OCI-M2 (cell line): ENCODE data around the gene FDCSP.
"Not testable (repeated sequence)": the region's sequence is repeated elsewhere in the genome, so short reads cannot be mapped to it uniquely, and the experiment has no call there.

ENCODE experiments used
- DNase-seq: peaks from one replicate; lab custom pipeline; 2025; ENCODE audit not compliant: unreplicated experiment; lab: John Stamatoyannopoulos, UW

Gene FDCSP

DNA sequence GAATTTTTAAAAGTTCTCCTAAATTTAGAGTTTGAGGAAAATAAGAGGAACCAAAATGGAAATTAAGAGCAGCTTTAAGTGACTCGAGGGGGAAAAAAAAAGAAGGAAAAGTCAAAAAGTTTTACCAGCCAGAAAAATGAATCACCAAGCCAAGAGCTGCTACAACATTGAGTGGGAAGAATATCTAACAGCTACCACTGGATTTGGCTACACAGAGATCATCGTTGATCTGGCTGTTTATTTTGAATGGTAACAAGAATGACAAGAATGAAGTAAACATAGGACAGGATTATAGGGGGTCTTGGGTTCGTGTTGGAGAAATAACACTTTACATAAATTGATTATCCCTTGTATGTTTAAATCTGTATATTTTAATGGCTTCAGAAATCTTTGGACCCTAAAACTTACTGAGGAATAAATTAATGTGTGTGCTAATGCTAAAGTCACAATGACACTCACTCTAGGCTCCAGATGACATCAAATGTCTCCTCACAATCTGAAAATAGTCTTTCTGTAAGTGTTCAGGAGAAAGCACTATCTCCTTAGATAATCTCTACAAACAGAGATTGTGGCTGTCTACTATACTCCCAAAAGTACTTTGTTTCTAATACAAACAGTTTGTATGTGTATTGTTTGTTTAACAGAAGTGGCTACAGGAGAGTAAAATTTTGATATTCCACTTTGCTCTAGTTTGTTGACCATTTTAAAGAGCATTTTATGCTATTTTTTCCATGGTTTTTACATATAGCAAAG, 13.4 kb downstream of the FDCSP start:
- no peak for DNase-seq

DNA sequence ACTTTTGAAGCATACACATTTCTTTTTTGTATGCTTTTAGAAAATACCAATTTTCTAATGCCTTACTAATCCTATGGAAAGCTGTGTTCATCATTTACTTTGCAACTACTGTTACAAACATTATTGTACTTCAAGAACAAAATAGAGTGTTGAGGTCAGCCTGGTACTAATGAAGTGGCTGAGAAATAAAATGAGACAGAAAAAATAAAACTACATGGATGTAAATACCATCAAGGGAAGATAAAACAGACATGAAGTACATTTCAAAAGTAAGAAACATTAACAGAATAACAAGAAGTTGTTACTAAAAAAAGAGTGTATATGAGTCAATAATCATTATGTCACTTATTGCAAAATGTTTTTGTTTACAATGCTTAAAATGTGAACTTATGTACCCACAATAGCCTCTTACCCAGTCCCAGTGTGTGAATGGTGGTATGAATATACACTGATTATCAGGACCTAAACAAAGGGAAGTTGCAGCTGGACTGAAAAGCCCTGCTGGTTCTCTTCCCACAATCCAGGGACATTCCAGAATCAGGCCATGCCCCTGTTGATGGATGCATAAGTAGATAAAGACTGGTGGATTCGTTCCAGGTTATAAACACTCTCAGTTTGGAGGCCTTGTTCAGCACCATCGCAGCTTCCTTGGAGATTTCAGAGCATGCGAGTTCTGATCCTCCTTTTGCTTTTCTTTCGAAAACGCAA, 14.1 kb downstream of the FDCSP start:
- DNase-seq: no peak

DNA sequence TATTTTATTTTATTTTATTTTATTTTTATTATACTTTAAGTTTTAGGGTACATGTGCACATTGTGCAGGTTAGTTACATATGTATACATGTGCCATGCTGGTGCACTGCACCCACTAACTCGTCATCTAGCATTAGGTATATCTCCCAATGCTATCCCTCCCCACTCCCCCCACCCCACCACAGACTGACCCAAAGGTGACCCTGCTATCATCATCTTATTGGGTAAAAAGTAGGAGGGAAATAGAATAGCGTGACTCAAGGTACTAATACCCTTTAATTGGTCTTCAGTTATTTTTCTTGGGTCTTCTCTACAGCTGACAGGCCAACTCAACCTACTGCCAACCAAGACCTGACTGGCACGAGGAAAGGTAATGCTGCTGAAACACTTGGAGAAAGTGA, 16.4 kb downstream of the FDCSP start, which contains the start of gene CSN3:
CSN3 (plus strand) TSS at position 301 of the 400 bp plus-strand sequence. CDS start 2,223 bp downstream, outside the sequence.
- not testable (repeated sequence) for DNase-seq

DNA sequence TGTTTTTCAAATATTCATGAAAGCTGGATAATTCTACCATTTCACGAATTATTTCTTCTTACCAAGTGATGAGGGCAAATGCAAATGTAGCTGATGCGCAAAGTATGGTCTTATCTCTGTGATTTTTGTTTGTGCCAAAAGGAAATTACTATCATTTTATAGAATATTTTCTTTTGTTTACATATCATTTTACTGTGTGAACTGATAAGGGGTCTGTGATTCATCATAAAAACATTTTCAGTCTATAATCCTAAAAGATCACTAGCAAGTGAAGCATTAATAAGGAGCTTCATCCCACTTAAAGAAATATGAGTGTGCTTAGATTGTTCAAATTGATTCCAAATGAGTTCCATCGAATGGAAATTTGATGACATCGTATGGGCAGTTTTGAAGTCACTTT, 17.2 kb downstream of the FDCSP start:
- no peak for DNase-seq

DNA sequence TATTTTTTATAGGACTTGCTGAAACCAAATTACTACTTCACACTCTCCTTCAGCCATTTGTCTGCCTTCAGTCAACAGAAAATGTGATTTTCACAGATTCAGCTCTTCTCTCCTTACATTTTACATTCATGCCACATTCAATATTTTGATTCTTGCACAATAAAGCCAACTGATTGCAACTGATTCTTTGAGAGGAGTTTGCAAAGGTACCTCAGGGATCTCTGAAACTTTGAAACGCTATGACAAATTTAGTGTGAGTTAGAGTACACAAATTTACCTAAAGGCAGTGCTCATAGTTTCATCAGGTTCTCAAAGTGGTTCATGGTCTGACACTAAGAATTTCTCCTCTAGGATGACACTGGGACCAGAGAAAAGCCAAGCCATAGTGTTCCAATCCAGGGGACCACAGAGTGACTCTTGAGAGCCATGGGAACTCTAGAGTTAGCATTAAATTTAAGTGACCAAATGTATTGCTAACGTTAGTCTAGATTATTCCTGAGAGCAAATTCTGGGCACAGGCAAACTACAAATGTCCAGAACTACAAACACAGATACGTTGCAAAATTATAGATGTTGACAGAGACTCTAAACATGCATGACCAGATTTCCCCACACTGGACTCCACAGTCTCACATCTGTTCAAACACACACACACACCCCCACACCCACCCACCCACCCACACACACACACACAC, 25.5 kb downstream of the FDCSP start:
- DNase-seq: no peak

DNA sequence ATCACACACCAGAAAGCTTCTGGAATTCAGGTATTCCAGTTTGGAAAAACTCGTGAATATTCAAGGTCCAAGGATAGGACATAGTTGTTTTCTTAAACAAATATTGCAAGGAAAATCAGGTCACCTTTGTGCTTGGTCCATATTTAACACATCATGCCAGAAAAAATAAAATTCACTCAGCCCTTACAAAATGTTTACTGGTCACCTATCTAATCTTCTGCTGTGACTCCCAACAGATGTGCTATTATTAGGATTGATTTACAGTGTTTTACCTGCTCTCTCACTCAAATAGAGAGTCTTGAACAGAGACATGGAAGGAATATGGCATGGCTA, 26.0 kb downstream of the FDCSP start:
- no peak for DNase-seq

DNA sequence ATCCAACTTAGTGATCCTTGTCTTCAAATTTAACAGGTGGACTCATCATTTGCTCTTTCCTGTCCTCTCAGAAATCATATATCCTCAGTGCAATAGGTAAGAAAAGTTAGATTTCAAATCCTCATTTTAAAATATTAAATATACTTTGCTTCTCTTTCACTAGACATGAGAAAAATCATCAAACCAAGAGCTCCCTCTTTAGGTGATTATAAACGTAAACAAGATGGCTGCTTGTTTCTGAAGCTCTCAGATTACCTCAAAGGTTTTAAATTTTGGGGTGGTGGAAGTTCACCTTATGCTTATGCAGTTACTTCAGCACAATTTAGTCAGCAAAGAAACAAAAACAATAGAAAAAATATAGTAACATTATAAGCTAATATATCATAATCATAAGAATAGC, 43.8 kb downstream of the FDCSP start:
- DNase-seq: no peak

DNA sequence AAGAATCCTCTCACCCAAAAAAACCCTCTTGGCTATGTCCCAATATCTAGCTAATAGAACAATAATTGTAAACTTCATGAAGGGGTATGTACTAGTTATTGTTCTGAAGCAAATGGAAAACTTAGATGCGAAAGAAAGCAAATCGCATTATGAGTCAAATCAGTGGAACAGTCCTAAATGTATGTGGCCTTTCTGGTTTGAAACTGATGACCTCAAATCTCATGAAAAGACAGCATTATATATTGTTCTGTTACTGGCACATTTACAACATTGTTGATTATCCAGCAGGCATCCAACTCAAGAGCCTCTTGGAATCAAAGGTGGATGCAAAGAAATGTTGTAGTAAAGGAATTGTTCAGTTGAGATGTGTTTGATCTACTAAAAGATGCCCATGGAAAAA, 51.2 kb downstream of the FDCSP start:
- no peak for DNase-seq

DNA sequence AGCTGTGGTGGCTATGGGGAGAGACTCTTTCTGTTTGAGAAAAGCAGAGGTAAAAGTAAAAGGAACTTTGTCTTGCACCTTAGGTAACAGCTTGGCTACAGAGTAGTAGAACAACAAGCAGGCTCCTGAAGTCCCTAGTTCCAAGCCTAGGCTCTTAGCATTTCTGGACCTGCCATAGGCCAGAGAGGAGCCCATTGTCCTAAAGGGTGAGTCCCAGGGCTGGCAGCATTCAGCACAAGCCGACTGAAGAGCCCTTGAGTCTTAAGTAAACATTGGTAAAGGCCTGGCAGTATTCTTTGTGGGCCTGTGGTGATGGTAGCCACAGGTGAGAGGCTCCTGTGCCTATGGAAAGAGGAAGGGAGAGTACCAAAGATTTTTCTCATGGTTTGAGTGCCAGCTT, 54.6 kb downstream of the FDCSP start:
- DNase-seq: no peak
